H1 (cell line): Measurements from ENCODE around the gene ZSWIM6. TPM values are rescaled to one million over a fixed set of nuclear protein-coding genes. Genes with fewer than 3 reads are reported as not detected.

Experiments used
- CTCF ChIA-PET: fragments of 300-600 bp; sonication (Branson Sonifier 250); formaldehyde crosslinking; loops from one replicate; lab custom pipeline; 2021; ENCODE audit not compliant: partially characterized antibody; lab: Charles Lee
- POLR2A ChIA-PET: fragments of 300-600 bp; sonication (Branson Sonifier 250); formaldehyde crosslinking; loops from one replicate; lab custom pipeline; 2021; ENCODE audit warnings: inconsistent platforms; ENCODE audit not compliant: partially characterized antibody; lab: Charles Lee
- DNase-seq, 2 experiments: peaks; one replicate each; pipeline versions ENCODE4 v3.0.0 to v3.0.0-alpha.2; 2010 to 2022; ENCODE audit warnings: low spot score in 2 of 2, low read depth in 1 of 2, mixed read lengths in 1 of 2
- FAIRE-seq: peaks from 2 replicates; lab custom pipeline; 2011; peaks lifted over from hg19 to GRCh38; lab: Jason Lieb, UNC
- H2AFZ ChIP-seq: 2 replicates; pipeline ENCODE4 v1.8.1; 2012; ENCODE audit warnings: low read length, inconsistent platforms
- H2AK5ac ChIP-seq: 2 replicates; pipeline ENCODE4 v1.6.1; 2013; ENCODE audit warnings: low read depth, low read length
- H2BK120ac ChIP-seq: replicated peaks from 2 replicates; pipeline ENCODE3; 2013; ENCODE audit warnings: low read depth, low read length, inconsistent platforms
- H2BK12ac ChIP-seq: 2 replicates; pipeline ENCODE4 v1.6.1; 2013; ENCODE audit warnings: low read depth, low read length
- H2BK15ac ChIP-seq: 2 replicates; pipeline ENCODE4 v1.6.1; 2013; ENCODE audit warnings: low read length
- H2BK20ac ChIP-seq: 2 replicates; pipeline ENCODE4 v1.6.1; 2013; ENCODE audit warnings: low read length
- H2BK5ac ChIP-seq: 2 replicates; pipeline ENCODE4 v1.6.1; 2013; ENCODE audit warnings: low read depth, low read length
- H3K14ac ChIP-seq: 2 replicates; pipeline ENCODE4 v1.6.1; 2013; ENCODE audit warnings: inconsistent platforms; ENCODE audit not compliant: insufficient read length
- H3K18ac ChIP-seq: 2 replicates; pipeline ENCODE4 v1.6.1; 2013; ENCODE audit warnings: low read length; ENCODE audit errors: extremely low read depth
- H3K23ac ChIP-seq: 2 replicates; pipeline ENCODE4 v1.6.1; 2013; ENCODE audit warnings: inconsistent platforms; ENCODE audit not compliant: insufficient read length
- H3K23me2 ChIP-seq: 2 replicates; pipeline ENCODE4 v1.6.1; 2013; ENCODE audit warnings: low read depth, low read length
- H3K27ac ChIP-seq: 2 replicates; pipeline ENCODE4 v1.6.1; 2011; ENCODE audit warnings: low read depth, low read length, inconsistent platforms
- H3K27me3 ChIP-seq, 4 experiments: replicated peaks in 1 of 4; 1 replicate in 1 of 4; 2 replicates in 3 of 4; pipeline versions ENCODE4 v1.6.1 to v1.8.1; 2011 to 2013; ENCODE audit warnings: low read length in 3 of 4, mild to moderate bottlenecking in 3 of 4, inconsistent platforms in 2 of 4, mixed read lengths in 2 of 4, moderate library complexity in 1 of 4; ENCODE audit not compliant: control insufficient read depth in 3 of 4, insufficient read depth in 3 of 4; ENCODE audit errors: extremely low read depth in 1 of 4
- H3K36me3 ChIP-seq, 4 experiments: 2 replicates each; pipeline versions ENCODE4 v1.6.1 to v1.8.1; 2011 to 2013; ENCODE audit warnings: mild to moderate bottlenecking in 4 of 4, low read length in 3 of 4, moderate library complexity in 2 of 4, control low read depth in 1 of 4, inconsistent platforms in 1 of 4; ENCODE audit not compliant: insufficient read depth in 4 of 4, control insufficient read depth in 2 of 4
- H3K4ac ChIP-seq: replicated peaks from 2 replicates; pipeline ENCODE3; 2013; ENCODE audit warnings: low read length, low read depth, mixed read lengths, inconsistent platforms; ENCODE audit not compliant: insufficient read length
- H3K4me1 ChIP-seq, 4 experiments: replicated peaks in 1 of 4; 1 replicate in 1 of 4; 2 replicates in 3 of 4; pipeline versions ENCODE4 v1.6.1 to v1.8.1; 2011 to 2013; ENCODE audit warnings: low read length in 3 of 4, inconsistent platforms in 2 of 4, mixed read lengths in 1 of 4; ENCODE audit not compliant: insufficient read depth in 4 of 4, control insufficient read depth in 3 of 4
- H3K4me2 ChIP-seq, 2 experiments: 2 replicates each; pipeline versions ENCODE4 v1.6.1 to v1.8.1; 2011 to 2013; ENCODE audit warnings: low read depth in 2 of 2, low read length in 2 of 2, control low read depth in 1 of 2, inconsistent platforms in 1 of 2, mild to moderate bottlenecking in 1 of 2; ENCODE audit not compliant: insufficient read depth in 1 of 2
- H3K4me3 ChIP-seq, 4 experiments: fragments of 200-600, 300-600 bp in 1 of 4; sonication (generic), shearing (Covaris generic), sonication (Bioruptor Twin) in 1 of 4; 2 replicates each; pipeline versions ENCODE4 v1.5.1 to v1.8.1; 2011 to 2016; ENCODE audit warnings: low read length in 4 of 4, low read depth in 3 of 4, control low read depth in 2 of 4, inconsistent platforms in 2 of 4, mild to moderate bottlenecking in 2 of 4, mixed read lengths in 1 of 4, moderate library complexity in 1 of 4; ENCODE audit not compliant: insufficient read depth in 2 of 4; ENCODE audit errors: extremely low read depth in 1 of 4
- H3K56ac ChIP-seq: replicated peaks from 2 replicates; pipeline ENCODE3; 2013; ENCODE audit warnings: low read depth, mild to moderate bottlenecking, mixed read lengths, low read length, inconsistent platforms; ENCODE audit not compliant: insufficient read length
- H3K79me1 ChIP-seq: 2 replicates; pipeline ENCODE4 v1.6.1; 2013; ENCODE audit warnings: low read depth, low read length, control low read depth
- H3K79me2 ChIP-seq, 2 experiments: 2 replicates each; pipeline versions ENCODE4 v1.6.1 to v1.8.1; 2012 to 2013; ENCODE audit warnings: low read length in 2 of 2, mild to moderate bottlenecking in 2 of 2, inconsistent platforms in 1 of 2; ENCODE audit not compliant: insufficient read depth in 2 of 2, control insufficient read depth in 1 of 2
- H3K9ac ChIP-seq, 4 experiments: replicated peaks in 1 of 4; 1 replicate in 1 of 4; 2 replicates in 3 of 4; pipeline versions ENCODE4 v1.6.1 to v1.8.1; 2011 to 2013; ENCODE audit warnings: low read depth in 3 of 4, low read length in 3 of 4, control low read depth in 2 of 4, mild to moderate bottlenecking in 2 of 4, moderate library complexity in 2 of 4, inconsistent platforms in 1 of 4; ENCODE audit errors: extremely low read depth in 1 of 4
- H3K9me3 ChIP-seq, 2 experiments: 2 replicates each; pipeline versions ENCODE4 v1.6.1 to v1.8.1; 2012 to 2013; ENCODE audit warnings: mild to moderate bottlenecking in 2 of 2, moderate library complexity in 2 of 2, control low read depth in 1 of 2, inconsistent platforms in 1 of 2, low read depth in 1 of 2, low read length in 1 of 2, mixed read lengths in 1 of 2; ENCODE audit not compliant: insufficient read depth in 2 of 2
- H4K20me1 ChIP-seq, 2 experiments: replicated peaks in 1 of 2; 2 replicates each; pipeline versions ENCODE3 to v1.8.1; 2011 to 2013; ENCODE audit warnings: inconsistent platforms in 2 of 2, low read length in 2 of 2, mild to moderate bottlenecking in 1 of 2; ENCODE audit not compliant: insufficient read depth in 2 of 2, control insufficient read depth in 1 of 2
- H4K5ac ChIP-seq: 2 replicates; pipeline ENCODE4 v1.6.1; 2013; ENCODE audit warnings: low read length, low read depth, mixed read lengths, inconsistent platforms; ENCODE audit not compliant: insufficient read length
- H4K8ac ChIP-seq: 2 replicates; pipeline ENCODE4 v1.8.0; 2013; ENCODE audit warnings: mild to moderate bottlenecking, moderate library complexity, low read length, inconsistent platforms; ENCODE audit not compliant: insufficient read depth; ENCODE audit errors: extremely low read depth
- H4K91ac ChIP-seq: replicated peaks from 2 replicates; pipeline ENCODE3; 2013; ENCODE audit warnings: low read length, mixed read lengths, inconsistent platforms; ENCODE audit not compliant: insufficient read length
- FOSL1 ChIP-seq: IDR thresholded peaks from 2 replicates; pipeline ENCODE4 v1.6.1; 2011; ENCODE audit warnings: mild to moderate bottlenecking, low read depth, low read length, moderate library complexity; ENCODE audit not compliant: insufficient read depth
- SAP30 ChIP-seq: fragments of 300-600 bp; sonication (generic); IDR thresholded peaks from 2 replicates; pipeline ENCODE4 v1.7.1; 2012; ENCODE audit warnings: low read length, moderate library complexity, mild to moderate bottlenecking, inconsistent platforms; ENCODE audit not compliant: insufficient read depth, insufficient replicate concordance
- TAF7 ChIP-seq: optimal IDR thresholded peaks from 2 replicates; pipeline ENCODE3; 2011; ENCODE audit warnings: low read depth, mild to moderate bottlenecking, inconsistent platforms, low read length, moderate library complexity, borderline replicate concordance
- WGBS, 2 experiments: shearing (Covaris generic) in 1 of 2; methylation state at CpG; one replicate each; pipeline versions ENCODE4 v1.1.6 to v1.1.7; 2013 to 2015; ENCODE audit warnings: low lambda C conversion rate in 2 of 2, mixed read lengths in 2 of 2, inconsistent platforms in 1 of 2, low coverage in 1 of 2, missing lambda C conversion rate in 1 of 2; ENCODE audit not compliant: insufficient replicate concordance in 2 of 2, insufficient coverage in 1 of 2, insufficient read length in 1 of 2; ENCODE audit errors: extremely low coverage in 1 of 2, missing lambda C conversion rate in 1 of 2; 5-methylcytosine and 5-hydroxymethylcytosine counted together
- polyA plus RNA-seq, 7 experiments: library from polyadenylated mRNA; depleted of rRNA in 3 of 7; stranded (reverse) in 5 of 7; unstranded in 2 of 7; fragments of >200 nt in 5 of 7; fragments of 200-250 nt in 2 of 7; gene quantifications; 1 replicate in 5 of 7; 2 replicates in 1 of 7; 4 replicates in 1 of 7; pipeline versions ENCODE4 v1.2.1 to v1.2.3, GENCODE V29; 2011 to 2013; ENCODE audit warnings: missing spikeins in 2 of 7, mixed read lengths in 2 of 7
- total RNA-seq: library from RNA; stranded (reverse); fragmentation: NEBNext Ultra II Directional; extraction: Animal tissue kit (Norgen Biotek cat#: 25700); gene quantifications from 2 replicates; pipeline ENCODE4 v1.2.1, GENCODE V29; 2021

ZSWIM6 gene
- total and polyA plus RNA-seq, 2 of the 8 experiments (the other 6 are each of a cell fraction or from before 2014, with no cell fraction given): 7.9 to 12.4 TPM

- Histone ChIP-seq H3K36me3 (no peaks in the 10 kb centered on the region; a peak in 1 of 8 replicates), H3K27me3 (no peaks in the 10 kb centered on the region), H3K56ac (no peak overlapping the region), H2BK120ac (no peak overlapping the region), H3K23me2 (no peaks in the 10 kb centered on the region), H3K23ac (no peak overlapping the region), H3K18ac (no peak overlapping the region), H3K14ac (no peak overlapping the region), H4K8ac (no peak overlapping the region), H2BK20ac (no peak overlapping the region), H4K5ac (no peak overlapping the region), H3K4ac (no peak overlapping the region), H3K79me1 (no peaks in the 10 kb centered on the region; the same call in 1 of the 2 replicates), H3K4me3 (no peak overlapping the region), H4K20me1 (no peaks in the 10 kb centered on the region), H4K91ac (no peak overlapping the region), H2BK5ac (no peak overlapping the region), H2AK5ac (no peak overlapping the region), H3K4me1 (peaks cover 0 to 6% (median under 1%) of the 10 kb centered on the region in 4 experiments; a peak in 3 of 7 replicates), H2BK15ac (no peak overlapping the region), H3K9ac (no peak overlapping the region), H3K27ac (no peak overlapping the region), H3K79me2 (peaks cover 0 to 17% of the 10 kb centered on the region in 2 experiments; a peak in 2 of 4 replicates), H3K4me2 (no peak overlapping the region), H2AFZ (no peak overlapping the region), H3K9me3 (no peaks in the 10 kb centered on the region), H2BK12ac (no peak overlapping the region)
- WGBS, 2 experiments: 84% methylated on average over 1 of the region's 1 CpG; no CpG with 5 or more reads in 1 of the 2 experiments
- CTCF ChIA-PET: interaction anchor here (1.0 kb wide), 1 partner anchor 83 kb away, joined by 3 read pairs; no protein-coding TSS in a partner anchor
- DNase-seq: no peak
- POLR2A ChIA-PET: no interaction called here
- no peak for FAIRE-seq
- no peak for TF ChIP-seq TAF7
- TF ChIP-seq SAP30: no peak
- TF ChIP-seq FOSL1: no peak
These were observed 129.9 kb downstream of the ZSWIM6 start for GRCh38 chr5:61461926-61462325.
